G401.6 (cell line): ENCODE results near the gene COL19A1.
"Not testable (repeated sequence)": the region's sequence is repeated elsewhere in the genome, so short reads cannot be mapped to it uniquely, and the experiment has no call there.

ENCODE experiments used
- FAIRE-seq: peaks from 2 replicates; lab custom pipeline; 2012; peaks lifted over from hg19 to GRCh38; lab: Jason Lieb, UNC

Gene COL19A1

GRCh38 chr6:69901361-69901760, 35.0 kb downstream of the COL19A1 start:
- FAIRE-seq = no peak

- FAIRE-seq = no peak
Measured at GRCh38 chr6:69907981-69908498, 41.7 kb downstream of the COL19A1 start.

GRCh38 chr6:69913361-69913760, 47.0 kb downstream of the COL19A1 start:
- no peak for FAIRE-seq

DNA sequence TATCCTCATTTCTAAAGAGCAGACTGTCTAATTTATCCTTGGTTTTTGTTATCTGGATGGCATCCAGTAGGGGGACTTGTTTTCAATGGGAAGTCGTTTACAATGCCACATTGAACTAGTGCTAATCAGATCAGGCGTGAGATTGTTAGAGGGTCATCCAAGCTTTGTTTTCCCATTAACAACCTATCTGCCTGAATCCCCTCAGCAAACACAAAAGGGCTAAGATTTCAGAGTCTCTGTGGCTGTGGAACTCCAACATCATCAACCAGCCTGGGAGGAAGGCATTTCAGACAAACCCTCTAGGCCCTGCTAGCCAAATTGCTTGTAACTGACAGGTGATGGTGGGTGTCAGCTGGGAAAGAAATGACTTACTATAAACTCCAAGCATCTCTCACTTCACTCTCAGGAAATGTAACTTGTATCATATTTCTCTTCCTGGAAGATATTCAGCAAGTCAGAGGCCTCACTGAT, 47.7 kb downstream of the COL19A1 start:
- FAIRE-seq = no peak

DNA sequence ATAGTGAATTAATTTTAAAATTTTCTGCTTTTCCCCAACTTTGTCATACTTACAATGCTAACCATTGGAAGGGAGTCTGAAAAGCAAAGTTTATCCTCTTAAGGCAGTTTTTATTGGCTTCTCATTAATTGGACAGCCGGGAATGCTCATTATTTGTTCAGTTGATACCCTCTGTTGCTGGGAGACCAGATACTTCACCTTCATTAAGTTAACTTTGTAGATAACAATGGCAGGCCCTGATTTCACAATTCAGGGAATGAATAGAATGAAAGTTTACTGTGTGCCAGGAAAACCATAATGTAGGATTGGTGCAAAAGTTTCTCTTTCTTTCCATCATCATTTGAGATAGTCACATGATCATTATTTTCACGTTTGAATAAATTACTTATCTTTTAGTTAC, 49.0 kb downstream of the COL19A1 start:
- FAIRE-seq = no peak

GRCh38 chr6:69917834-69918233, 51.5 kb downstream of the COL19A1 start:
- FAIRE-seq = no peak

- FAIRE-seq = no peak
Measured at GRCh38 chr6:69918813-69919475, 52.6 kb downstream of the COL19A1 start.

- FAIRE-seq = peak; percentile 99
Measured at GRCh38 chr6:69921066-69921465, 54.7 kb downstream of the COL19A1 start.

DNA sequence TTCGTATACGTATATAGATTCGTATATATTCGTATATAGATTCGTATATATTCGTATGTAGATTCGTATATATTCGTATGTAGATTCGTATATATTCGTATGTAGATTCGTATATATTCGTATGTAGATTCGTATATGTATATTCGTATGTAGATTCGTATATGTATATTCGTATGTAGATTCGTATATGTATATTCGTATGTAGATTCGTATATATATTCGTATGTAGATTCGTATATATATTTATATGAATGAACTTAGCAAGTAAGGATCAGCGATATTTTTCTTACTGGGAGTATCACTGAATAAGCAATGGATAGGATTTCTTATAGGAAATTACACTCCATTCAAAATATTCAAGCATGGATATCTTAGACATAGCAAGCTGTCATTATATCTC, 55.3 kb downstream of the COL19A1 start:
- not testable (repeated sequence) for FAIRE-seq

- no peak for FAIRE-seq
Measured at GRCh38 chr6:69926745-69927144, 60.4 kb downstream of the COL19A1 start.

GRCh38 chr6:69933239-69933638, 66.9 kb downstream of the COL19A1 start:
- no peak for FAIRE-seq

DNA sequence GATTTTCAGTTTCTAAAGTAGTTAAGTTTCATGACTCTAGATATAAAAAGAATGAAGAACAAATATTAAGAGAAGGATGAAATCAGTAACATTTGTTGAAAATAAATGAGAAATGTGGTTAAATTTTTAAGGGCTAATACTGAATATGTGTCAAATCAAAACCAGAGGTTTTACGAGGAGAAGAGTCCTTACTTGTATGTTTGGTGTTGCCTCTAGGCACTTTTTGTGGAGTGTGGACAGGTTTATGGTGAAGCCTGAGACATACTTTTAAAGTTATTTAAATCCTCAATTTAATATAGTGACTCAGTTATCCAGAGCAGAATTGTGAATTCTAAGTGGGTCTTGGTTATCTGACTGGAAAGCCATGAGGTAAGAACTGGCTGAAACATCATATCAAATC, 68.7 kb downstream of the COL19A1 start:
- no peak for FAIRE-seq

DNA sequence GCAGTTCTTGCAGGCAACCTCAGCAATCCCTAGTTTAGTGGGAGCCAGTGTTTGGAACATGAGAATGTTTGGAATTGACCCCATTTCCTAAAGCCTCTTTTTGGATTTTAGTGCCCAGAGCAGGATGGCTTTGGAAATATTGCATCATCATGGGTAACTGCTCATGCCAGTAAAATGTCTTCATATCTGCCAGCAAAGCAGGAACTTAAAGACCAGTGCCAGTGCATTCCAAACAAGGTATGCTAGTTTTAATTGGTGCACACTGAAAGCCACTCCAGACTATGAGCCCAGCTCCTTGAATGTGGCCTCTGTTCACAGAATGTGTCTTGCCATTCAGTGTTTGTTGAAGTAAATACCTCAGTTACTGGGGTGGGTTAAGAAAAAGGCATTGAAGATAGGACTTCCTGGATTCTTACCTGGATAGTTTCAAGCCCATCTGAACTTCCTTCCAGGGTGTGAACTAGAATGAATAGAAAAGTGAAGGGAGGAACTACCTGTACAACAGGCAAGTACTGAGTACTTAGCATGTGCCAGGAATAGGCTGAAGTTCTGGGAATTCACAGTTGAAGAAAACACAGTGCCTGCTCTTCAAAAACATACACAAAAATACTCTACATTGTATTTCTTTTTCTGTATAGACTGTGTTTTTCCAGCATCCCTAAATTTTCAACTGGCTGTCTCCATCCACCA, 70.5 kb downstream of the COL19A1 start:
- FAIRE-seq = no peak

GRCh38 chr6:69937402-69938136, 71.2 kb downstream of the COL19A1 start:
- FAIRE-seq = no peak

- FAIRE-seq = no peak
Measured at GRCh38 chr6:69942485-69942884, 76.1 kb downstream of the COL19A1 start.

GRCh38 chr6:69945192-69945591, 78.8 kb downstream of the COL19A1 start:
- FAIRE-seq = peak; percentile 17

DNA sequence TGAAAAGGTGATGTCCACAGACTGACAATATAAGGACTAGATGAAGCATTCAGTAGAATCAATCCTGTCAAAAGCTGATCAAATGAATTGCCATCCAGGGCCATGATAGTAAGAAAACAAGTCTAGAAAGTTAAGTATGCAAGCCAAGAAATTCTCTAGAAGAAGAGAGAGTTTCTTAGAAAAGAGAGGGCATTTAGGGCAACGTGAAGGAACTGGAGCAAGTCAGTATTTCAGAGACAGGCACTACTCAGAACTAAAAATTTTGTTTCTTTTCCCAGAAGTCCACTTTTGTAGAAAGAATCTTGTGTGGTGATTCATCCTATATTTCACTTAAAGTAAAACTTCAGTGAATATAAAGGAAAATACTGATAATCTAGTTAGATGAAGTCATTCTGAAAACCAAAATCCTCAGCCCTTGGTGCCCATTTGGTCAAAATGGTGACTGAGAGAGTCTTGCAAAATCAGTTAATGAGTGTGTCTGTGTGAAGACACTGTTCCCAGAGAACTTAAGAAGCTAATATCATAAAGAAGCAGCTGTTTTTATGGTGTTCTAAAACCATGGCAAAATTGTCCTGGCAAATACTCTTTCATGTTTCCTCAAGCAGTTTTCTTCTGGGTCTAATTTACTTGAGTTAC, 82.2 kb downstream of the COL19A1 start:
- no peak for FAIRE-seq

- no peak for FAIRE-seq
Measured at GRCh38 chr6:69953491-69953890, 87.1 kb downstream of the COL19A1 start.

GRCh38 chr6:69954733-69955132, 88.4 kb downstream of the COL19A1 start:
- no peak for FAIRE-seq

GRCh38 chr6:69957985-69958559, 91.7 kb downstream of the COL19A1 start:
- no peak for FAIRE-seq

DNA sequence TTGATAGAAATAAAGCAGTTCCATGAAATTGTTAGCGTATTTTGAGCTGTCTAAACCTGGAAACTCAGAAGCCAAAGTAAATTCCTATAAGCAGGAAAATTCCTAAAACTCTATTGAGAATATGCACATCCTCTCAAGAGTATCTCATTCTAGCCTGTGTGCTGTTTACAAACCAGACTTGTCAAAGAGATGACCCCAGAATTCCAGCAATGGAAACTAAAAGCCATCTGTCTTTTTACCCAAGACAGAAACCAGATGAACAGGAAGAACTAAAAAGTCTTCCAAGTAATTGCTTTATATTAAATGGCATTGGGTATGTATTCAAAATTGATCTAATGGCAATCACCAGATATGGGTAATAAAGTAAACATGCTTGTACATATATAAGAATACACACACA, 92.6 kb downstream of the COL19A1 start:
- no peak for FAIRE-seq

DNA sequence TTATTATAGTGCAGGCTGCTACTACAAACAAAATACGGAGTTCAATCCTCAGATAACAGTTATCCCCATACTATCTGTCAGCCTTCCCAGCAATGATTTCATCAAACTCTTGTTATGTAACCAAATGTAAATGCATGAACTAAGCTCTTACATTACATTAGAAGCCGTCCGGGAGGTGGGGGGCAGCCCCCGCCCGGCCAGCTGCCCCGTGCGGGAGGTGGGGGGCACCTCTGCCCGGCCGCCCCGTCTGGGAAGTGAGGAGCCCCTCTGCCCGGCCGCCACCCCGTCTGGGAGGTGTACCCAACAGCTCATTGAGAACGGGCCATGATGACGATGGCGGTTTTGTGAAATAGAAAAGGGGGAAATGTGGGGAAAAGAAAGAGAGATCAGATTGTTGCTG, 99.6 kb downstream of the COL19A1 start:
- not testable (repeated sequence) for FAIRE-seq
